ENCODE results near the gene KNSTRN. TPM values are rescaled to one million over a fixed set of nuclear protein-coding genes. Genes with fewer than 3 reads are reported as not detected.

The KNSTRN gene
- total and polyA plus RNA-seq, 2 of the 13 experiments (the other 11 are each of a cell fraction or from before 2014, with no cell fraction given) = 20.3 to 62.3 TPM

DNA sequence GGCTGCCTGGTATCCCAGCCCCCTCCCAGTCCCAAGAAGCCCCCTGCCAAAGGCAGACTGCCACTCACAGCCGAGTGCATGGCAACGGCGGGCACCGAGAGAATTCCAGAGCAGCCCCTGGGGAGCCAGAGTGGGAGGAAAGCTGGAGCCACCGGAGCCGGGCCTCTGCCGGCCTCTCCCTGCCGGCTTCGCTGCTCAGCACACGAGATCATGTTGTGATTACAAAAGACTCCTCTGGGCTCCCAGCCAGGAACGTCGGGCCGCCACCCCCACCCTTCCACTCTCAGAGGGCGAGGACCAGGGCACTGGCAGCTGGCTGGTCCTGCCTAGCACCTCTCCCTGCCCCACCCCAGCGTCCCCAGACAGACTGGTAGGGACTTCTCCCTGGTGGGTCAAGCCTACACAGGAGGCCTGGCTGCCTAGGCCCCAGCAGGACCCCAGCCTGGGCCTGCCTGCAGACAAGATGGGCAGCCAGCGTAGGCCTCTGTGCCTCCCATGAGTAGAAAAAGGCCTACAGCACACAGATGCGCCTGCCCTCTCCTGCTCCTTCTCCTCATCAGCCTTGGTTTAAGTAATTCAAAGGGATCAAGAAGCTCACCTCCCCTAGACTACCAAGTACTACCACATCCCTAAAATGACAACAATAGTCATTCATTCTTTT lies 41.7 kb upstream of the KNSTRN start, which contains the start of gene CCDC9B (continued):
- TF ChIP-seq, protein P1, sequence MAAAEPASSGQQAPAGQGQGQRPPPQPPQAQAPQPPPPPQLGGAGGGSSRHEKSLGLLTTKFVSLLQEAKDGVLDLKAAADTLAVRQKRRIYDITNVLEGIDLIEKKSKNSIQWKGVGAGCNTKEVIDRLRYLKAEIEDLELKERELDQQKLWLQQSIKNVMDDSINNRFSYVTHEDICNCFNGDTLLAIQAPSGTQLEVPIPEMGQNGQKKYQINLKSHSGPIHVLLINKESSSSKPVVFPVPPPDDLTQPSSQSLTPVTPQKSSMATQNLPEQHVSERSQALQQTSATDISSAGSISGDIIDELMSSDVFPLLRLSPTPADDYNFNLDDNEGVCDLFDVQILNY (CRISPR knock-in tag; conservative IDR thresholded peaks at IDR 0.05) = no peak
- TF ChIP-seq DNMT3B (CRISPR knock-in tag; conservative IDR thresholded peaks at IDR 0.05) (0 out of 2 replicates have a peak, but pooled peaks have one; percentile 30), ZMAT3 (CRISPR knock-in tag; conservative IDR thresholded peaks at IDR 0.05) (0 out of 2 replicates have a peak, but pooled peaks have one; percentile 13), RAD21 (CRISPR knock-in tag; IDR thresholded peaks at IDR 0.05) (no peak), TEAD3 (CRISPR knock-in tag; optimal IDR thresholded peaks at IDR 0.05; ENCODE audit: borderline replicate concordance) (peak; percentile 15), FOXP1 (IDR thresholded peaks at IDR 0.05) (no peak), FOXP1 (CRISPR knock-in tag; IDR thresholded peaks at IDR 0.05) (no peak), ZNF33A (CRISPR knock-in tag; IDR thresholded peaks at IDR 0.05; ENCODE audit: borderline replicate concordance) (no peak), NR3C1 (CRISPR knock-in tag; IDR thresholded peaks at IDR 0.05) (no peak), HNRNPH1 (optimal IDR thresholded peaks at IDR 0.05; ENCODE audit: low read depth, low read length) (no peak), EZH2 (conservative IDR thresholded peaks at IDR 0.05; ENCODE audit: low read depth, low read length) (no peak), TBP (CRISPR knock-in tag; IDR thresholded peaks at IDR 0.05) (no peak), HHEX (CRISPR knock-in tag; IDR thresholded peaks at IDR 0.05) (no peak), ZNF101 (CRISPR knock-in tag; IDR thresholded peaks at IDR 0.05; ENCODE audit: borderline replicate concordance, low read depth) (no peak), KDM5A (IDR thresholded peaks at IDR 0.05; ENCODE audit: borderline replicate concordance, low read length) (no peak), ZFP1 (CRISPR knock-in tag; IDR thresholded peaks at IDR 0.05) (no peak), ZNF10 (CRISPR knock-in tag; IDR thresholded peaks at IDR 0.05; ENCODE audit: borderline replicate concordance, low read depth) (no peak)
- TF ChIP-seq, protein P2, sequence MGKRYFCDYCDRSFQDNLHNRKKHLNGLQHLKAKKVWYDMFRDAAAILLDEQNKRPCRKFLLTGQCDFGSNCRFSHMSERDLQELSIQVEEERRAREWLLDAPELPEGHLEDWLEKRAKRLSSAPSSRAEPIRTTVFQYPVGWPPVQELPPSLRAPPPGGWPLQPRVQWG (CRISPR knock-in tag; IDR thresholded peaks at IDR 0.05; ENCODE audit: borderline replicate concordance, low read depth) = no peak
- TF ChIP-seq, protein P3, sequence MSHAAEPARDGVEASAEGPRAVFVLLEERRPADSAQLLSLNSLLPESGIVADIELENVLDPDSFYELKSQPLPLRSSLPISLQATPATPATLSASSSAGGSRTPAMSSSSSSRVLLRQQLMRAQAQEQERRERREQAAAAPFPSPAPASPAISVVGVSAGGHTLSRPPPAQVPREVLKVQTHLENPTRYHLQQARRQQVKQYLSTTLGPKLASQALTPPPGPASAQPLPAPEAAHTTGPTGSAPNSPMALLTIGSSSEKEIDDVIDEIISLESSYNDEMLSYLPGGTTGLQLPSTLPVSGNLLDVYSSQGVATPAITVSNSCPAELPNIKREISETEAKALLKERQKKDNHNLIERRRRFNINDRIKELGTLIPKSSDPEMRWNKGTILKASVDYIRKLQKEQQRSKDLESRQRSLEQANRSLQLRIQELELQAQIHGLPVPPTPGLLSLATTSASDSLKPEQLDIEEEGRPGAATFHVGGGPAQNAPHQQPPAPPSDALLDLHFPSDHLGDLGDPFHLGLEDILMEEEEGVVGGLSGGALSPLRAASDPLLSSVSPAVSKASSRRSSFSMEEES (CRISPR knock-in tag; IDR thresholded peaks at IDR 0.05) = peak; percentile 67; the same call in 1 of the 2 replicates
- TF ChIP-seq, protein P4, sequence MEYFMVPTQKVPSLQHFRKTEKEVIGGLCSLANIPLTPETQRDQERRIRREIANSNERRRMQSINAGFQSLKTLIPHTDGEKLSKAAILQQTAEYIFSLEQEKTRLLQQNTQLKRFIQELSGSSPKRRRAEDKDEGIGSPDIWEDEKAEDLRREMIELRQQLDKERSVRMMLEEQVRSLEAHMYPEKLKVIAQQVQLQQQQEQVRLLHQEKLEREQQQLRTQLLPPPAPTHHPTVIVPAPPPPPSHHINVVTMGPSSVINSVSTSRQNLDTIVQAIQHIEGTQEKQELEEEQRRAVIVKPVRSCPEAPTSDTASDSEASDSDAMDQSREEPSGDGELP (IDR thresholded peaks at IDR 0.05; ENCODE audit: borderline replicate concordance, low read depth) = peak; percentile 30; the same call in 1 of the 2 replicates
- TF ChIP-seq, protein P5, sequence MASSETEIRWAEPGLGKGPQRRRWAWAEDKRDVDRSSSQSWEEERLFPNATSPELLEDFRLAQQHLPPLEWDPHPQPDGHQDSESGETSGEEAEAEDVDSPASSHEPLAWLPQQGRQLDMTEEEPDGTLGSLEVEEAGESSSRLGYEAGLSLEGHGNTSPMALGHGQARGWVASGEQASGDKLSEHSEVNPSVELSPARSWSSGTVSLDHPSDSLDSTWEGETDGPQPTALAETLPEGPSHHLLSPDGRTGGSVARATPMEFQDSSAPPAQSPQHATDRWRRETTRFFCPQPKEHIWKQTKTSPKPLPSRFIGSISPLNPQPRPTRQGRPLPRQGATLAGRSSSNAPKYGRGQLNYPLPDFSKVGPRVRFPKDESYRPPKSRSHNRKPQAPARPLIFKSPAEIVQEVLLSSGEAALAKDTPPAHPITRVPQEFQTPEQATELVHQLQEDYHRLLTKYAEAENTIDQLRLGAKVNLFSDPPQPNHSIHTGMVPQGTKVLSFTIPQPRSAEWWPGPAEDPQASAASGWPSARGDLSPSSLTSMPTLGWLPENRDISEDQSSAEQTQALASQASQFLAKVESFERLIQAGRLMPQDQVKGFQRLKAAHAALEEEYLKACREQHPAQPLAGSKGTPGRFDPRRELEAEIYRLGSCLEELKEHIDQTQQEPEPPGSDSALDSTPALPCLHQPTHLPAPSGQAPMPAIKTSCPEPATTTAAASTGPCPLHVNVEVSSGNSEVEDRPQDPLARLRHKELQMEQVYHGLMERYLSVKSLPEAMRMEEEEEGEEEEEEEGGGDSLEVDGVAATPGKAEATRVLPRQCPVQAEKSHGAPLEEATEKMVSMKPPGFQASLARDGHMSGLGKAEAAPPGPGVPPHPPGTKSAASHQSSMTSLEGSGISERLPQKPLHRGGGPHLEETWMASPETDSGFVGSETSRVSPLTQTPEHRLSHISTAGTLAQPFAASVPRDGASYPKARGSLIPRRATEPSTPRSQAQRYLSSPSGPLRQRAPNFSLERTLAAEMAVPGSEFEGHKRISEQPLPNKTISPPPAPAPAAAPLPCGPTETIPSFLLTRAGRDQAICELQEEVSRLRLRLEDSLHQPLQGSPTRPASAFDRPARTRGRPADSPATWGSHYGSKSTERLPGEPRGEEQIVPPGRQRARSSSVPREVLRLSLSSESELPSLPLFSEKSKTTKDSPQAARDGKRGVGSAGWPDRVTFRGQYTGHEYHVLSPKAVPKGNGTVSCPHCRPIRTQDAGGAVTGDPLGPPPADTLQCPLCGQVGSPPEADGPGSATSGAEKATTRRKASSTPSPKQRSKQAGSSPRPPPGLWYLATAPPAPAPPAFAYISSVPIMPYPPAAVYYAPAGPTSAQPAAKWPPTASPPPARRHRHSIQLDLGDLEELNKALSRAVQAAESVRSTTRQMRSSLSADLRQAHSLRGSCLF (CRISPR knock-in tag; IDR thresholded peaks at IDR 0.05; ENCODE audit: borderline replicate concordance) = no peak
- TF ChIP-seq, protein P6, sequence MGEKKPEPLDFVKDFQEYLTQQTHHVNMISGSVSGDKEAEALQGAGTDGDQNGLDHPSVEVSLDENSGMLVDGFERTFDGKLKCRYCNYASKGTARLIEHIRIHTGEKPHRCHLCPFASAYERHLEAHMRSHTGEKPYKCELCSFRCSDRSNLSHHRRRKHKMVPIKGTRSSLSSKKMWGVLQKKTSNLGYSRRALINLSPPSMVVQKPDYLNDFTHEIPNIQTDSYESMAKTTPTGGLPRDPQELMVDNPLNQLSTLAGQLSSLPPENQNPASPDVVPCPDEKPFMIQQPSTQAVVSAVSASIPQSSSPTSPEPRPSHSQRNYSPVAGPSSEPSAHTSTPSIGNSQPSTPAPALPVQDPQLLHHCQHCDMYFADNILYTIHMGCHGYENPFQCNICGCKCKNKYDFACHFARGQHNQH (CRISPR knock-in tag; IDR thresholded peaks at IDR 0.05) = 0 out of 2 replicates have a peak, but pooled peaks have one; percentile 25
